ENCODE measurements around the gene FAM167B.

The FAM167B gene

DNA sequence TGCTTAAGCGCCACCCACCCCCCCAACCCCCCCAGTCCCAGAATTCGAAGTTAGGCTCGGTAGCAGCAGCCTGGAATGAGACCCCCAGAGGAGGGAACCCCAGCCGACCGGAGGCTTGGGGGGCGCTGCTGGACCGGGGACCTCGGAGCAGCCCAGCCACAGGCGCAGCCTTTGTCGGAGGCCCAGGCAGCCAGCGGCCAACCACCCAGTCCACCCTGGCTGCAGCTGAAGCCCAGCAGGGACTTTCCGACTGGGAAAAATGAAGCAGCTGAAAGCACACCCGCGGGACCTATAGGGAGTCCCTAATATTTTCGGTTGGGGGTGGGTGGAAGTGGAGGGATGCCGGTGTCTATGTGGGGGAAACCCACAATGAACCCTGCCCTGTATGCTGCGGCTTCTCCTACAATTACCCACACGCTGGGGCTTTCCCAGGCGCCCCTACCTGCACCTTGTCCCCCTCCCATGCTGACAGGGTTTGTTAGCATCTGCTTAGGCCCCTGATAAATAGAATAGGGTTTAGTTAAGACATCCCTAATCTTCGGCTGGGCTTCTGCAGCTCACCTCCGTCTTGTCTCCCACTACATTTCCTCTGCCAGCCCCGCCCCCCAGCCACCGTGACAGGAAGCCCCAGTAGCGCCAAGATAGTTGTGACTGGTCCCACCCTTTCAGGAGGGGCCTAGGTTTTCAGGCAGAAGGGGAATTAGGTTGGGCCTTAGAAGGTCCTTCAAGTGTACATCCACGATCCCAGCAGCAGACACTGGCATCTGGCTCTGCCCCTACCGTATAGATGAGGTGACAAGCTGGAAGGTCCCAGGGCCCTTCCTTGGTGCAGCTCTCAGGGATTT lies 45.8 kb upstream of the FAM167B start:
- H3K4me3 ChIP-seq (ENCODE audit: low read length), result peak overlapping the region; percentile 73
- no peak for DNase-seq (ENCODE audit: low read depth)
- TF ChIP-seq, protein P1, sequence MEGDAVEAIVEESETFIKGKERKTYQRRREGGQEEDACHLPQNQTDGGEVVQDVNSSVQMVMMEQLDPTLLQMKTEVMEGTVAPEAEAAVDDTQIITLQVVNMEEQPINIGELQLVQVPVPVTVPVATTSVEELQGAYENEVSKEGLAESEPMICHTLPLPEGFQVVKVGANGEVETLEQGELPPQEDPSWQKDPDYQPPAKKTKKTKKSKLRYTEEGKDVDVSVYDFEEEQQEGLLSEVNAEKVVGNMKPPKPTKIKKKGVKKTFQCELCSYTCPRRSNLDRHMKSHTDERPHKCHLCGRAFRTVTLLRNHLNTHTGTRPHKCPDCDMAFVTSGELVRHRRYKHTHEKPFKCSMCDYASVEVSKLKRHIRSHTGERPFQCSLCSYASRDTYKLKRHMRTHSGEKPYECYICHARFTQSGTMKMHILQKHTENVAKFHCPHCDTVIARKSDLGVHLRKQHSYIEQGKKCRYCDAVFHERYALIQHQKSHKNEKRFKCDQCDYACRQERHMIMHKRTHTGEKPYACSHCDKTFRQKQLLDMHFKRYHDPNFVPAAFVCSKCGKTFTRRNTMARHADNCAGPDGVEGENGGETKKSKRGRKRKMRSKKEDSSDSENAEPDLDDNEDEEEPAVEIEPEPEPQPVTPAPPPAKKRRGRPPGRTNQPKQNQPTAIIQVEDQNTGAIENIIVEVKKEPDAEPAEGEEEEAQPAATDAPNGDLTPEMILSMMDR (conservative IDR thresholded peaks at IDR 0.05; ENCODE audit: low read depth, low read length), result peak; percentile 18

DNA sequence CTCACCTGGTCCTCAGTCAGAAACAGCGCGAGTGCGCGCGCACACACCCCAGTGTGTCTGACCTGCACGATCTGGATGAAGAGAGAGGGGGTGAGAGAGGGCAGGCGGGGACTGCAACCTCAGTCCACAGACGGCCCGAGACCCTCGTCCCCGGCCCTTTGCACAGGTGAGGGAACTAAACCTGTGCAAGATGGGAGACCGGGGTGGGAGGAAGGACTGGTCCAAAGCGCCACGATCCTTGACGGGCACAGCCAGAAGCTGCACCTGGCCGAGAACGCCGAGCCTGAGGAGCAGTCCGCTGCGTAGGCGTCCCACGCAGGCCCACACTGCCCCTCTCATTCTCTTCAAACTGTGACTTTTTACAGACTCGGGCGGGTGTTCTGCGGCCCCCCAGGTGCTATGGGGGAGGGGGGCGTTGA lies 42.1 kb upstream of the FAM167B start:
- peak overlapping the region; percentile 79 for H3K4me3 ChIP-seq (ENCODE audit: low read length)
- DNase-seq (ENCODE audit: low read depth), result no peak
- TF ChIP-seq, protein P1 (conservative IDR thresholded peaks at IDR 0.05; ENCODE audit: low read depth, low read length), result no peak

DNA sequence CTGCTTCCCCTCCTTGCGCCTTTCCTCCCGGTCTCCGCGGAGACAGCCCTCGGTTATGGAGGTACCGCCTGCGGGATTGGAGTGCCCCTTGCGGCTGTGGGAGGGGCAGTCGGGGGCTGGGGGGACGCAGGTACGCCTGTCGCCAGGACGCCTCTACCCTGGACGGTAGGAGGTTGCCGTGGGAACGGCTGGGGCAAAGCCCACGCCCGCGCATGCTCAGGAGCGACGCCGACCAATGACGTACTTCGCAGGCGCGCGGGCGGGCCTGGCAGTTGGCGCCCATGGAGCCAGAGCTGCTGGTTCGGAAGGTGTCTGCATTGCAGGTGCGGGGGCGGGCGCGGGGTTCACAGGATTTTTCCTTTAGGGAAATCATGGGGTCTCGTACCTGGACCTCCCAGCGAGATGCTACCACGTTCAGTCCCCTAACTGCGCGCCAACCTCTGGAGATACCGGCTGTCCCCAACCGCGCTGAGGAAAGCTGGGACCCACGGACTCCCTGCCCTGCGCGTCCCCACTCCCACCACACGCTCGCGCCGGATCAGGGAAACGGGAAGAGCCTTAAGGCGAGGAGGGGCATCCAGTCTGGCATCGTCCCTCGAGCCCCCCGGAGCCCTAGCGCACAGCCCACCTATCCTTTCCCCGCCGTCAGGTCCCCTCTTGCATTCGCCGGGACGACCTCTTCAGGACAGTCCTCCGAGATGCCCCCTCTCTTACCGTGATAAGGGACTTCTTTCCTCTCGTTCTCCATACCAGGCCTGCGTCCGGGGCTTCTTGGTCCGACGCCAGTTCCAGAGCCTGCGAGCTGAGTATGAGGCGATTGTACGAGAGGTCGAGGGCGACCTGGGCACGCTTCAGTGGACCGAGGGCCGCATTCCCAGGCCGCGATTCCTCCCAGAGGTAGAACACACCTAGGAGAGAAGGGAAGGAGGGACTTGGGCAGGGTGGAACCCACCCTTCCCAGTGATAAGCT lies 41.3 kb upstream of the FAM167B start, which contains the start of gene IQCC:
TSS of gene IQCC (plus strand) at position 271 of the 970 bp plus-strand sequence. CDS start at position 282, 11 bp downstream.
- TF ChIP-seq, protein P1 (conservative IDR thresholded peaks at IDR 0.05; ENCODE audit: low read depth, low read length), result peak; percentile 20
- peak within 1 kb of the TSS; percentile 79 for H3K4me3 ChIP-seq (ENCODE audit: low read length)
- DNase-seq (ENCODE audit: low read depth), result no peak

DNA sequence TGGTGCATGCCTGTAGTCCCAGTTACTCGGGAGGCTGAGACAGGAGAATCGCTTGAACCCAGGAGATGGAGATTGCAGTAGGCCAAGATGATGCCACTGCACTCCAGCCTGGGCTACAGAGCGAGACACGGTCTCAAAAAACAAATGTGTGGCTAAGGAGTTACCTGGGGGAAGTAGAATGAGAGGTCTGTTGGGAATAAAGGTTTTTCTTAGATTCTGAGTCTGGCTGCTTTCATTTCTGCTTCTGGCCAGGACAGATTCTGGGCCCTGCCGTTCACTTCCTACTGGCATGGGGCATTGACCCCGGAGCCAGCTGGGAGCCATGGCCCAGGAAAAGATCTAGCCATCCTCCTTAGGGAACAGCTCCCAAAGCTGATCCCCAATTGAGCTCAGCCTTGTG lies 38.6 kb upstream of the FAM167B start:
- H3K4me3 ChIP-seq (ENCODE audit: low read length), result no peak overlapping the region
- DNase-seq (ENCODE audit: low read depth), result no peak
- TF ChIP-seq, protein P1 (conservative IDR thresholded peaks at IDR 0.05; ENCODE audit: low read depth, low read length), result no peak

- no peak within 1 kb of the TSS for H3K4me3 ChIP-seq (ENCODE audit: low read length)
- DNase-seq (ENCODE audit: low read depth), result peak; percentile 39
- TF ChIP-seq, protein P1 (conservative IDR thresholded peaks at IDR 0.05; ENCODE audit: low read depth, low read length), result no peak
These were observed 38.1 kb upstream of the FAM167B start, which contains the start of gene DCDC2B for GRCh38 chr1:32208891-32209328. TSS of gene DCDC2B (plus strand) at chr1:32209089. CDS start at chr1:32209094, 5 bp downstream.

DNA sequence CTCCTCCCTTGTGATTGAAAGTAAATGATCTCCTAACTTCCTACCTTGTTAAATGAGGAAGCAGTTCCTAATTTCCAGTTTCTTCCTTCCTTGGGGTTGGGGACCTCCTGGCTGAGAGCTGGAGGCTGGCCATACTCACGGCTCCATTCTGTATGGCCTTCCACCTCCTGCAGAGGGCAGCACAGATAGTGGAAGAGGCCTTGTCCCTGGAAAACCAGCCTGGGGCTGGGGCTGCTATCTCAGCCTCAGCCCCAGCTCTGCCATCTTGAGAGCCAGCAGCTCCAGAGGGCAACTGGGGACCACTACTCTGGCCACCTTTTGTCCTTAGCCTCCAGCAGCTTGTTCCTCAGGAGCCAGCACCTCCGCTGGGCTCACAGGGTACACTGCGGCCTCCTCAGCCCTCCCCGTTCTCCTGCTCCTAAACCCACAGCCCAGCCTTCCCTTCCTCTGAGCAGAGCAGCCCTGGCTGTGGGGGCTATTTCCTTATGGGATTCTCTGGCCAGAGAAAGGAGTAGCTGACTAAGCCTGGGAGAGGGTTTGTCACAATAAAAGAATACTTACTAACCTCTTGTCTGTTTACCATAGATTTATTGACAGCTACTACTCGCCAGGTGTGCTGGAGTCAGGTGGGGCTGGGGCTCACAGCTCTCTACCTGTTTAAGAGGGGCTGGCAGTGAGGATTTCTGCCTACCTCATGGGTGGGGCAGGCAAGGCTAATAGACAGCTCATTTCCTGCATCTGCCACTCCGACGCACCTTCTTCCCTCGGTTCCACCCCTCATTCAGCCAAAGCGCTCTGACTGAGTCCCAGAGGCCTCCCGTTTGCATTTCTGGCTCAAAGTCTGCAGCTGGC lies 31.2 kb upstream of the FAM167B start:
- TF ChIP-seq, protein P1 (conservative IDR thresholded peaks at IDR 0.05; ENCODE audit: low read depth, low read length), result peak; percentile 85
- DNase-seq (ENCODE audit: low read depth), result no peak
- no peak overlapping the region for H3K4me3 ChIP-seq (ENCODE audit: low read length)
